ENCODE results near the gene SPTLC1.
"Not testable (repeated sequence)": the region's sequence is repeated elsewhere in the genome, so short reads cannot be mapped to it uniquely, and the experiment has no call there.

The SPTLC1 gene

GRCh38 chr9:92115071-92115858 lies at the start of gene SPTLC1:
Gene SPTLC1, minus strand, starts transcription at chr9:92115413. Its CDS starts 43 bp downstream, at chr9:92115370.
- DNase-seq (ENCODE audit: low read depth), result peak; percentile 92

- DNase-seq (ENCODE audit: low read depth), result no peak
Observed at GRCh38 chr9:92164975-92165374, 49.8 kb upstream of the SPTLC1 start.

DNA sequence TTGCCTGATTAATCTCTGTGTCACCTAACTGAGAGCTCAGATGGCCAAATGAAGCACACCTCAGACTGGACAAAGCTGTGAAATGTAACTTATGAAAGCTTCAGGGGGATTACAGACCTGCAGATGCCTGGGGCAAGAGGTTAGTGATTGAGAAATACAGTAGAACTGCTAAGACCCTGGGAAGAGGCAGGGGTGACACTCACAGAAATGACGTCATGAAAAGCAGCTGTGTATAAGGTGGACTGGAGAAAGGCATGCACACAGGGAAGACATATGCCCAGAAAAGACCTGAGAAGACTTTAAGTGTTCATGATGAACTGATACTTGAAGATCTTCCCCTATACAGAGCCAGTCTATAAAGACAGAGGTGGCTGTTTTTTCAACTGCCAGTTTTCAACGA lies 49.3 kb upstream of the SPTLC1 start:
- DNase-seq (ENCODE audit: low read depth), result no peak

DNA sequence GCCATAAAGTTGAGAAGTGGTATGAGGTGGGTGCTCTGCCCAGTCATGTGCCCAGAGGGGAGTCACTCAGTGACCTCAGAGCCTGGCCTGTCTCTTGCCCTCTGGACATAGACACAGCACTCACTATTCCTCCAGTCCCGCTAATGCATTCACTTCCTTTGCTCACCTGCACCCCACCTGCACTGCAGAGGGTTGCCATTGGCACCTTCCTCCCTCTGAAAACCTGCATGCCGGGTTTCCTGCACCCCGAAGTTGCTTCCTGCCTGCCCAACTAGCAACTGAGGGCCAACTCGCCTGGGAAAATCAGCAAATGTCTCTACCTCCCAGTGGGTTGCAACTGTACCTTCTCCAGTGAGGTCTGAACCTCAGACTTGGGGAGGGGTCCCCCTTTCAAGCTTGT lies 48.1 kb upstream of the SPTLC1 start:
- DNase-seq (ENCODE audit: low read depth), result no peak

GRCh38 chr9:92160786-92161185 lies 45.6 kb upstream of the SPTLC1 start:
- no peak for DNase-seq (ENCODE audit: low read depth)

DNA sequence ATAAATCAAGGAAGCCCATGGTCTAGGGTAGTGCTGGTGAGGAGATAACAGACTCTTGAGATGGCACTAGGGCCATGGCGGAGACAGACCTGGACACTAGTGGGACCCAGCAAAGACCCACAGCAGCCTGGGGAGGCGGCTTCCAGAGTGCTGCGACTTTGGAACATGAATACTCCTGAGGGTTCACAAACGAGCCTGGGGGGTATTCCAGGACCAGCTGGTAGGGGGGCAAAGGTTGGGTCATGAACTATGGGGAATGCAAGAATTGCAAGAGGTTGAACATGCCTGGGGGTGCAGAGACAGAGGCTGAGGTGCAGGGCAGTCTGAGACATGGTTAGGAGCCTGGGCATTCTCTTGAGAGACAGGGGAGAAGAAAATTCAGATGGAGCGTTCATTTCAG lies 43.8 kb upstream of the SPTLC1 start:
- no peak for DNase-seq (ENCODE audit: low read depth)

DNA sequence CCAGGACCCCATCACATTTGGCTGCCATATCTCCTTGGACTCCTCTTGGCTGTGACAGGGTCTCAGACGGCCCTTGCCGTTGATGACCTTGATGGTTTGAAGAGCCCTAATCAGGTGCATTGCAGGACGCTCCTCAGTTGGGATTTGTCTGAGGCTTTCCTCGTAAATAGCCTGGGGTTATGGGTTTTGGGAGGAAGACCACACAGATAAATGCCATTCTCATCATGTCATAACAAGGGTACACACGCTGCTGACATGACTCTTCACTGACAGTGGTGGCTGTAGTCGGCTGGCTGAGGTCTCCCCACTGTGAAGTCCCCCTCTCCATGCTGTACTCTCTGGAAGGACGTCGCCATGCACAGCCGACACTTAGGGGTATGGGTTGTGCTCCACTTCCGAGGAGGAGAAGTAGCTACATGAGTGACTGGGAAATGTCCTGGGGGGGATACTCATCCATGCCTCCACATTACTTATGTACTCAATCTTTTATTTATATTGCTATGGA lies 42.9 kb upstream of the SPTLC1 start:
- DNase-seq (ENCODE audit: low read depth), result no peak

DNA sequence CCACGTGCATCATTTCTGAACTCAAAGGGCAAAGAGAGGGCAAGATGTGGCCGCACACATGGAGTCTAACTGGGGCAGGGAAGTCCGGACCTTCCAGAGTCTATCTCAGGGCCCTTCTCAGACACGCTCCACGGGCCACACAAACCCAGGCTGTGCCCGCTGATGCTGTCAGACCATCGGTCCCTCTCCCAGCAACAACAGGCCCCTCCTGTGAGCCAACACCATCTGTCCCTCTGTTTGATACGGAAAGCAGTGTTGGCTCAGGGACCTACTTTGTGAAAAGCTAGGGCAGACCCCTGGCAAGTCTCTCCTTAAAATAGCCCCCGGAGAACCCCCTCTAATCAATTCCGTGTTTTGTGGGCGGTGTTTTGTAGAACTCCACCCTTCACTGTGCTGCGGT lies 40.5 kb upstream of the SPTLC1 start:
- DNase-seq (ENCODE audit: low read depth), result not testable (repeated sequence)

DNA sequence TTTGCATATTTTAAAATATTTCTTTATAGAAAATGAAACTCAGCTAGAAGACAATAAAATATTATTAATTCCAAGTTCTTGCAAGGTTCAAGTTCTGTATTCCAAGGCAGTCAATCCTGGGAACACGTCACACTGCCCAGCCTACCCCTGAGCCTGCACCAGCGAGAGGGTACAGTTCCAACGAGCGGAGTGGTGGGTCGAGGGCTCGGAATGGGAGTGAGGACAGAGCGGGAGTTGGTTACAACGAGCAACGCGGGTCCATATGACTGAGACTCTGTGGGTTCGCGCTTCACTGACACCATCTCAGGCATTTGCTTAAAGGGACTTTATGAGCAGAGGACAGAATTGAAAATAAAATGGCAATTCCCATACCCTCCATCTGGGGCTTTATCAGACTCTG lies 40.0 kb upstream of the SPTLC1 start:
- DNase-seq (ENCODE audit: low read depth), result no peak

DNA sequence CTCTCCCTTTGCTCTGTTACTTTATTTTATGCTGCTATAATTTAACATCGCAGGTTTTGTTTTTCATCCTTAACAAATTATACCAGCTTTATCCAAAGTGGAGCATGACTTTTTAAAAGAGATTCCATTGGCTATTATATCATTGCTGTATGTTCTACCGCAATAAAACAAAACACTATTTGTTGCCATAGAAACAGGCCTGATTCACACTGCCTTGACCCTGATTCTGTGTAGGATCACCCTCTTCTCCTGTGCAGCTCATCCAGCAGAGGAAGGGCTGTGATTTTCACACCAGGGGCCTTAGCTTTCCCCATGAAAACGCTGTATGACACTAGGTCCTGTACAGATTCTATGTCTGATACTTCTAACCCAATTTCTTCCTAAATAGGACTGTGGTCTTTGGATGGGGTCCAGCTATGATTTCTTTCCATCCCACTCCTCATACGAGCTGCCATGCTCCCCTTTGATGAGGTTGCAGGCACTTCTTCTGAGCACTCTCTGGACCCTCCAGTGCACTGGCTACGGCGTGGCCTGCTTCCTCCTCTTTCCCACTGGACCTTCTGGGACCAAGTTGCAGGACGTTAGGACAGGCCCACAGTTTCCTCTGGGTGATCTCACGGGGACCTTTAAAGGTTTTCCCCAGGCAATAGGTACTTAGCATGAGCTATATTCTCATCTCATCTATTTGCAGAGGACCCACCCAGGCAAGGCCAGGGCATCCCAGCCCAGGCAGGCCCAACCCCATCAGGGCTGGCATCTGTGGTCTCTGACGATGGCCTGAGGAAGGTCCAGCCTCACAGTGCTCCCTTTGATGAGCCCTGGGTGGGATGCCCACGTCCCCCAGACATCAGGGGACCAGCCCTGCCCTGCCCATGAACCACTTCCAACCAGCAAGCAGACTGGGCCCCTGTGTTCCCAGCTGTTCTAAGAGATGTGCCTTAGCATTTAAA lies 38.5 kb upstream of the SPTLC1 start:
- peak; percentile 64 for DNase-seq (ENCODE audit: low read depth)

- DNase-seq (ENCODE audit: low read depth), result peak; percentile 42
Observed at GRCh38 chr9:92151691-92152393, 36.6 kb upstream of the SPTLC1 start.

GRCh38 chr9:92150501-92151470 lies 35.6 kb upstream of the SPTLC1 start:
- not testable (repeated sequence) for DNase-seq (ENCODE audit: low read depth)

GRCh38 chr9:92147852-92148180 lies 32.6 kb upstream of the SPTLC1 start:
- DNase-seq (ENCODE audit: low read depth), result no peak

- peak; percentile 74 for DNase-seq (ENCODE audit: low read depth)
Observed at GRCh38 chr9:92147030-92147851, 32.0 kb upstream of the SPTLC1 start.

DNA sequence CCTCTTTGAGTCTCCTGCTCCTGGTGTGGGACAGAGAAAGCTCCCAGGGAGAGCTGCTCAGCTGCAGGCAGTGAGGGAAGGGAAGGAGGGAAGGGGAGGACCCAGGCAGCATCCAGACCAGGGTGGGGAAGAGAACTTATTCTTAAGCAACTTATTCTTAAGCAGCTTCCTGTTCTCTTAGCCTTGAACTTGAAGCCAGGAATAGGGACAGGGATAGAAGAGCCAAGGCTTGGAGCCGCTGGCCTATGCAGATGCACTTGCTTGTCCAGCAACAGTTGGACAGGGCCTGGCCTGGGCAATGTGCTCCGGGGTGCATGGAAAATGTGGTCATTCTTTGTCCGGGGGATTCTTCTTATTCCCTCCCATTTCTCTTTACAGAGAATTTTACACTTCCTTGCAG lies 31.4 kb upstream of the SPTLC1 start:
- DNase-seq (ENCODE audit: low read depth), result no peak

DNA sequence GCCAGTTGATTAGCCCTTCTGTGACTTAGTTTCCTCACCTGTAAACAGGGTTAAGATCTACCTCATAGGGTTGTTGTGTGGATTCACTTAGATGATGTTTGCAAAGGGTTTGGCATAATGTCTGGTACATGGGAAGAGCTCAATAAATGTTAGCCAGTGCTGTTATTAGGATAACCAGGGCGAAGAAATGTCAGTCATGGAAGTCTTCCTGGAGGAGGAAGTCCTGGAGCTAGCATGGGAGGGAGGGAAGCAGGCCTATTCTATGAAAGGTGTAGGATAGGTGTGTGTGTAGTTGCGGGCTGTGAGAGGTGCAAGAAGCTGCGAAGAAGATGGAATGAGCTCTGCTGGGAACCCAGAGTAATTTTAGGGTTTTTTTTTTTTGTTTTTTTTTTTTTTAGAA lies 30.6 kb upstream of the SPTLC1 start:
- not testable (repeated sequence) for DNase-seq (ENCODE audit: low read depth)

DNA sequence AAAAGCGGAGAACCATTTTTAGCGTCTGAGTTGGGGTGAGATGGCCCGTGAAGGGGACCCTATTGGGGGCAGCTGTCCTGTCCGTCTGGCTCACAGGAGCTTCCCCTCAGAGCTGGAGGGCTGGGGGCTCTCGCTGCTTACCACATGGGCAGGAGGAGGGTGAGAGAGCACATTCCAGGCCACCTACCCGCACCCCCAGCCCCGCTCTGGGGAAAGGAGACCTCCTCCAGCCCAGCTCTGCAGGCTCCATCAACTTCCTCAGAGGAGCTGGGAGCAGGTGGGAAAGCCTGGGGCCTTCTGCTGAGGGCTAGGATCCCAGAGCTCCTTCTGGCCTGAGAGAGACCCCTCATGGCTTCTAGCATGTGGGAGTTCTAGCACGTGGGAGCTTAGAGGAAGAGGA lies 27.1 kb upstream of the SPTLC1 start:
- DNase-seq (ENCODE audit: low read depth), result no peak

DNA sequence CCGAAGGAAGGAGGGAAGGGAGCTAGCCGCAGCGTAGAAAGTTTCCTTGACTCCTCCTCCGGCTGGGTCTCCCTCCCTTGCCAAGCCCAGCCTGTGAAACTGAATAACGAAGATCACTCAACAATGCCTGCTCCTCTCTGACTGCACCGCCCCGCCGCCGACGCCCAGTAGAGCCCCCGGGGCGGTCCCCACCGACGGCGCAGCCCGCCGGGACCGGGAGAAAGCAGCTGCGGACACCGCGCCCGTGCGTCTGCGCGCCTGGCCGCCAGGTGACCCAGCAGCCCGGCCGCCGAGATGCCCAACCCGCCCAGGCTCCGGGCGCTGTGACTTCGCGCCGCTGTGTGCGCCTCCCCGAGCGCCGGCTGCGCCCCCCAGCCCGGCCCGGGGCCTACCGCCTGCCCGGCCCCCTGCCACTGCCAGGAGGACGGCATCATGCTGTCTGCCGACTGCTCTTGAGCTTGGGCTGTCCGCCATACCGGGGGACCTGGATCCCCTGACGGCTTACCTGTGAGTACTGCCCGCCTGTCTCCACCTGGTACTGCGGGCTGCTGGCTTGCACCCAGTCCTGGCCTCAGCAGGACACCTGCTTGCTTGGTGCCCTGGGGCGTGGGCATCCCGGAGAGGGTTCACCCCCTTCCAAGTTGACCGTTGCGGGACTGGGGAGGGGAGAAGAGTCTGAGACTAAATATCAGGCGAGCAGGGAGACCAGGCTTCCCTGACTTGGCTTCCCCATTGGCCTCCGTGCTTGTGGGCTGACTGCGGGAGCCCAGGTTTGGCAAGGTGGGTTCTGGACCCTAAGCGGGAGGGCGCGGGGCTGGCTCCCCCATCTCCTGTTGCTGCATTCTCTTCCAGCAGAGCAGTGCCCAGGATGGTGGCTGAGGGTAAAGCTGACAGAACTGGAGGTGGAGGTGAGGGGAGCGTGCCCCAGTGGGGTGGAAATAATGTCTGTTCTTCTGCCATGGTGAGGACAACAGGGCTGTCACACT lies 26.2 kb upstream of the SPTLC1 start:
- no peak for DNase-seq (ENCODE audit: low read depth)

DNA sequence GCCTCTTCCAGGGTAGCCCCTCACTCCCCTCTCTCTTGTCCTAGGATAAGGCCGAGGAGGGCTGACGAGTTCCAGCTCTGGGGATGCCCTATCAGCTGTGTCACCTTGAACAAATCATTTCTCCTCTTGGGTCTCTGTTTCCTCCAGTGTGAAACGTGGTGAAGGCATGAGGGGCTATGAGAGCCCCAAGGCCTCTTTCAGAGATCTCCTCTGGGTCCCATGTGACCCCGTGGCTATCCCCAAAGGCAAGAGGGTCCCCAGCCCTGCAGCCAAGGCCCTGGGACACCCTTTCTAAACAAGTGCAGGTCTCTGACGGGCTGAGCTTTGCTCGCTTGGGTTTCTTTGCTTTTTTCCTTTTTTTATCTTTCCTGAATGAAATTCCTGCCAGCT lies 25.5 kb upstream of the SPTLC1 start:
- DNase-seq (ENCODE audit: low read depth), result no peak

Data from fibroblast of gingiva (primary cell).